Measurements from ENCODE around the gene NECTIN4.
"Not testable (repeated sequence)": the region's sequence is repeated elsewhere in the genome, so short reads cannot be mapped to it uniquely, and the experiment has no call there.

The NECTIN4 gene

GRCh38 chr1:161119092-161119903, 29.9 kb upstream of the NECTIN4 start:
- Mint-ChIP-seq H3K4me3 (peak overlapping the region; percentile 98), H3K27me3 (no peaks in the 10 kb centered on the region), H3K4me1 (peaks cover 37% of the 10 kb centered on the region), H3K27ac (peak overlapping the region; percentile 87), H3K9me3 (no peaks in the 10 kb centered on the region), H3K36me3 (peaks cover 21% of the 10 kb centered on the region)
- ATAC-seq (ENCODE audit: low read depth): peak; percentile 57
- no peak for DNase-seq (ENCODE audit: low spot score in 2 of 2)

GRCh38 chr1:161117759-161118581, 28.6 kb upstream of the NECTIN4 start, which contains the start of the genes NIT1 and PFDN2:
Gene NIT1 (plus strand): TSS chr1:161118105. CDS start chr1:161118177, 72 bp downstream.
Gene PFDN2 (minus strand): TSS chr1:161118037. CDS start chr1:161118026, 11 bp downstream.
- H3K27ac Mint-ChIP-seq: peak within 1 kb of the TSS; percentile 87
- no peaks in the 10 kb centered on the region for H3K9me3 Mint-ChIP-seq
- H3K4me1 Mint-ChIP-seq: peaks cover 49% of the 10 kb centered on the region
- peak; percentile 74 to 86 for DNase-seq (ENCODE audit: low spot score in 2 of 2)
- H3K4me3 Mint-ChIP-seq: peak within 1 kb of the TSS; percentile 98
- peaks cover 11% of the 10 kb centered on the region for H3K36me3 Mint-ChIP-seq
- ATAC-seq (ENCODE audit: low read depth): peak; percentile 81
- no peaks in the 10 kb centered on the region for H3K27me3 Mint-ChIP-seq

GRCh38 chr1:161115961-161116360, 26.6 kb upstream of the NECTIN4 start:
- DNase-seq (ENCODE audit: low spot score in 2 of 2); H3K27ac Mint-ChIP-seq; ATAC-seq (ENCODE audit: low read depth); H3K36me3 Mint-ChIP-seq; H3K9me3 Mint-ChIP-seq; H3K27me3 Mint-ChIP-seq: not testable (repeated sequence)
- peak overlapping the region; percentile 32 for H3K4me3 Mint-ChIP-seq
- H3K4me1 Mint-ChIP-seq: peaks cover 49% of the 10 kb centered on the region

- no peaks in the 10 kb centered on the region for H3K27me3 Mint-ChIP-seq
- peaks cover 7% of the 10 kb centered on the region for H3K36me3 Mint-ChIP-seq
- H3K4me3 Mint-ChIP-seq: no peak overlapping the region
- ATAC-seq (ENCODE audit: low read depth): no peak
- no peak for DNase-seq (ENCODE audit: low spot score in 2 of 2)
- H3K4me1 Mint-ChIP-seq: peaks cover 47% of the 10 kb centered on the region
- no peaks in the 10 kb centered on the region for H3K9me3 Mint-ChIP-seq
- peak overlapping the region; percentile 59 for H3K27ac Mint-ChIP-seq
Measured at GRCh38 chr1:161115132-161115711, 25.9 kb upstream of the NECTIN4 start.

- Mint-ChIP-seq H3K9me3 (no peaks in the 10 kb centered on the region), H3K36me3 (peaks cover 7% of the 10 kb centered on the region), H3K27ac (no peak overlapping the region), H3K4me3 (no peak overlapping the region), H3K27me3 (no peaks in the 10 kb centered on the region), H3K4me1 (peaks cover 43% of the 10 kb centered on the region)
- DNase-seq (ENCODE audit: low spot score in 2 of 2) (no peak), ATAC-seq (ENCODE audit: low read depth) (no peak)
Measured at GRCh38 chr1:161114556-161114955, 25.2 kb upstream of the NECTIN4 start.

GRCh38 chr1:161113915-161114314, 24.6 kb upstream of the NECTIN4 start:
- Mint-ChIP-seq H3K4me3 (no peak overlapping the region), H3K9me3 (no peaks in the 10 kb centered on the region), H3K36me3 (peaks cover 7% of the 10 kb centered on the region), H3K4me1 (peaks cover 40% of the 10 kb centered on the region), H3K27ac (no peak overlapping the region), H3K27me3 (no peaks in the 10 kb centered on the region)
- ATAC-seq (ENCODE audit: low read depth): no peak
- DNase-seq (ENCODE audit: low spot score in 2 of 2): no peak

GRCh38 chr1:161111527-161111926, 22.2 kb upstream of the NECTIN4 start:
- DNase-seq (ENCODE audit: low spot score in 2 of 2) (no peak), ATAC-seq (ENCODE audit: low read depth) (no peak)
- H3K4me1 Mint-ChIP-seq: peaks cover 35% of the 10 kb centered on the region
- no peak overlapping the region for H3K4me3 Mint-ChIP-seq
- H3K27ac Mint-ChIP-seq: no peak overlapping the region
- H3K27me3 Mint-ChIP-seq: no peaks in the 10 kb centered on the region
- H3K36me3 Mint-ChIP-seq: peaks cover 9% of the 10 kb centered on the region
- H3K9me3 Mint-ChIP-seq: no peaks in the 10 kb centered on the region

- H3K4me1 Mint-ChIP-seq: peaks cover 32% of the 10 kb centered on the region
- ATAC-seq (ENCODE audit: low read depth) (no peak), DNase-seq (ENCODE audit: low spot score in 2 of 2) (no peak)
- H3K4me3 Mint-ChIP-seq: no peak overlapping the region
- peaks cover 9% of the 10 kb centered on the region for H3K36me3 Mint-ChIP-seq
- no peak overlapping the region for H3K27ac Mint-ChIP-seq
- H3K9me3 Mint-ChIP-seq: no peaks in the 10 kb centered on the region
- H3K27me3 Mint-ChIP-seq: no peaks in the 10 kb centered on the region
Measured at GRCh38 chr1:161111117-161111516, 21.8 kb upstream of the NECTIN4 start.

GRCh38 chr1:161106431-161106830, 17.1 kb upstream of the NECTIN4 start:
- peaks cover 11% of the 10 kb centered on the region for H3K4me1 Mint-ChIP-seq
- no peak for ATAC-seq (ENCODE audit: low read depth)
- no peak overlapping the region for H3K27ac Mint-ChIP-seq

GRCh38 chr1:161100556-161100955, 11.2 kb upstream of the NECTIN4 start:
- ATAC-seq (ENCODE audit: low read depth): no peak
- DNase-seq (ENCODE audit: low spot score in 2 of 2): no peak
- Mint-ChIP-seq H3K4me1 (peaks cover 33% of the 10 kb centered on the region), H3K4me3 (no peak overlapping the region), H3K9me3 (no peaks in the 10 kb centered on the region), H3K27ac (no peak overlapping the region), H3K27me3 (no peaks in the 10 kb centered on the region), H3K36me3 (peaks cover 5% of the 10 kb centered on the region)

More at GRCh38 chr1:161106431-161106830, 17.1 kb upstream of the NECTIN4 start:
- no peaks in the 10 kb centered on the region for H3K9me3 Mint-ChIP-seq
- peaks cover 9% of the 10 kb centered on the region for H3K36me3 Mint-ChIP-seq
- DNase-seq (ENCODE audit: low spot score in 2 of 2): no peak
- H3K4me3 Mint-ChIP-seq: no peak overlapping the region
- no peaks in the 10 kb centered on the region for H3K27me3 Mint-ChIP-seq

GRCh38 chr1:161099090-161099802, 9.9 kb upstream of the NECTIN4 start:
- DNase-seq (ENCODE audit: low spot score in 2 of 2): no peak
- Mint-ChIP-seq H3K27ac (peak overlapping the region; percentile 24), H3K36me3 (peaks cover 3% of the 10 kb centered on the region), H3K27me3 (no peaks in the 10 kb centered on the region), H3K4me3 (peak overlapping the region; percentile 92), H3K9me3 (no peaks in the 10 kb centered on the region), H3K4me1 (peaks cover 31% of the 10 kb centered on the region)
- no peak for ATAC-seq (ENCODE audit: low read depth)

GRCh38 chr1:161098210-161099068, 9.1 kb upstream of the NECTIN4 start, which contains the start of gene KLHDC9:
Gene KLHDC9 (plus strand): TSS chr1:161098361. CDS start chr1:161098536, 175 bp downstream.
- no peaks in the 10 kb centered on the region for H3K27me3 Mint-ChIP-seq
- DNase-seq (ENCODE audit: low spot score in 2 of 2) (peak; percentile 64 to 66), ATAC-seq (ENCODE audit: low read depth) (peak; percentile 86)
- H3K9me3 Mint-ChIP-seq: no peaks in the 10 kb centered on the region
- H3K27ac Mint-ChIP-seq: peak within 1 kb of the TSS; percentile 100
- H3K36me3 Mint-ChIP-seq: peaks cover 3% of the 10 kb centered on the region
- H3K4me1 Mint-ChIP-seq: peaks cover 29% of the 10 kb centered on the region
- peak within 1 kb of the TSS; percentile 92 for H3K4me3 Mint-ChIP-seq

Data from memory B cell (primary cell).